ENCODE results near the gene TBC1D22A.

DNA sequence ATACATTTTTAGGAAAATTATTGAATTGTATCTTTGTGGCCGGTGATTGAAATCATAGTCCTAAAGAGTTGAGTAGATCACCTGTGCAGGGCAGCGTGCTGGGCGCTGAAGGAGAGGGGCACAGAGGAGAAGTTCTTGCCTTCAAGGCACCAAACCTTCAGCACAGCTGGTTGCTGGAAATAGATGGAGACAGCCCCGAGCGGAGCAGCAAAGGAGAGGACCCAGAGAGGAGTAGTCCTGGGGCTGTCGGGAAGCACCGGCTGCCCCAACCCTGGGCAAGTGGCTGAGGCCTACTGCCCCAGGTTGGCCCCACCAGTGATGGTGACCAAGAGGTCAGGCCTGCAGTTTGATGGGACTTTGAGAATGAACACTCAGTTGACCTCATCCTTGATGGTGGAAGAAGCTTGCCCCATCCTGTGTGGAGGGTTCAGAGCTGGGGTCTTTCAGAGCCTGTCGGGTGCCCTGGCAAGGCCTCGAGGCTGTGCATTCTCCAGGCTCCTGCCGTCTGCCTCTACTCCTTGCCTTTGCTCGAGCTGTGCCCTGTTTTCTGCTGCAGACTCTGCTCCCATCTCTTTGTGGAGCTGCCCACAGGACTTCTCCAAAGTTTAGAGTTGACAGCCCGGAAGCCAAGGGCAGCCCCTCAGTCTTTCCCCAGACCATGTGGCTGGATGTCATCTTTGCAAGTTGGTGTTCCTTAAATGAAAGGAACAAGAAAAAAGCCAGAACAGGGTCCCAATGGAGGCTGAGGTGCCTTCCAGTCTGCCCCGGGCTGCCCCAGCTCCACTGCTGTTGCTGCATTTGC lies 285.1 kb downstream of the TBC1D22A start:
- TF ChIP-seq, protein P1, sequence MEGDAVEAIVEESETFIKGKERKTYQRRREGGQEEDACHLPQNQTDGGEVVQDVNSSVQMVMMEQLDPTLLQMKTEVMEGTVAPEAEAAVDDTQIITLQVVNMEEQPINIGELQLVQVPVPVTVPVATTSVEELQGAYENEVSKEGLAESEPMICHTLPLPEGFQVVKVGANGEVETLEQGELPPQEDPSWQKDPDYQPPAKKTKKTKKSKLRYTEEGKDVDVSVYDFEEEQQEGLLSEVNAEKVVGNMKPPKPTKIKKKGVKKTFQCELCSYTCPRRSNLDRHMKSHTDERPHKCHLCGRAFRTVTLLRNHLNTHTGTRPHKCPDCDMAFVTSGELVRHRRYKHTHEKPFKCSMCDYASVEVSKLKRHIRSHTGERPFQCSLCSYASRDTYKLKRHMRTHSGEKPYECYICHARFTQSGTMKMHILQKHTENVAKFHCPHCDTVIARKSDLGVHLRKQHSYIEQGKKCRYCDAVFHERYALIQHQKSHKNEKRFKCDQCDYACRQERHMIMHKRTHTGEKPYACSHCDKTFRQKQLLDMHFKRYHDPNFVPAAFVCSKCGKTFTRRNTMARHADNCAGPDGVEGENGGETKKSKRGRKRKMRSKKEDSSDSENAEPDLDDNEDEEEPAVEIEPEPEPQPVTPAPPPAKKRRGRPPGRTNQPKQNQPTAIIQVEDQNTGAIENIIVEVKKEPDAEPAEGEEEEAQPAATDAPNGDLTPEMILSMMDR (IDR thresholded peaks at IDR 0.05), result no peak
- TF ChIP-seq EZH2 (IDR thresholded peaks at IDR 0.05) (no peak), EZH2phosphoT487 (IDR thresholded peaks at IDR 0.05) (no peak)

All from neural progenitor cell (in vitro differentiated cells).